GM21447 (cell line): ENCODE measurements around the gene PGPEP1.
A peak's percentile ranks its signal among the peaks of the same experiment; 100 is the strongest.

Source experiments
- ATAC-seq: cut with Tn5 transposase; IDR thresholded peaks from one replicate; pipeline ENCODE4 v1.9.1; 2021; ENCODE audit not compliant: unreplicated experiment

Gene PGPEP1, protein sequence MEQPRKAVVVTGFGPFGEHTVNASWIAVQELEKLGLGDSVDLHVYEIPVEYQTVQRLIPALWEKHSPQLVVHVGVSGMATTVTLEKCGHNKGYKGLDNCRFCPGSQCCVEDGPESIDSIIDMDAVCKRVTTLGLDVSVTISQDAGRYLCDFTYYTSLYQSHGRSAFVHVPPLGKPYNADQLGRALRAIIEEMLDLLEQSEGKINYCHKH

DNA sequence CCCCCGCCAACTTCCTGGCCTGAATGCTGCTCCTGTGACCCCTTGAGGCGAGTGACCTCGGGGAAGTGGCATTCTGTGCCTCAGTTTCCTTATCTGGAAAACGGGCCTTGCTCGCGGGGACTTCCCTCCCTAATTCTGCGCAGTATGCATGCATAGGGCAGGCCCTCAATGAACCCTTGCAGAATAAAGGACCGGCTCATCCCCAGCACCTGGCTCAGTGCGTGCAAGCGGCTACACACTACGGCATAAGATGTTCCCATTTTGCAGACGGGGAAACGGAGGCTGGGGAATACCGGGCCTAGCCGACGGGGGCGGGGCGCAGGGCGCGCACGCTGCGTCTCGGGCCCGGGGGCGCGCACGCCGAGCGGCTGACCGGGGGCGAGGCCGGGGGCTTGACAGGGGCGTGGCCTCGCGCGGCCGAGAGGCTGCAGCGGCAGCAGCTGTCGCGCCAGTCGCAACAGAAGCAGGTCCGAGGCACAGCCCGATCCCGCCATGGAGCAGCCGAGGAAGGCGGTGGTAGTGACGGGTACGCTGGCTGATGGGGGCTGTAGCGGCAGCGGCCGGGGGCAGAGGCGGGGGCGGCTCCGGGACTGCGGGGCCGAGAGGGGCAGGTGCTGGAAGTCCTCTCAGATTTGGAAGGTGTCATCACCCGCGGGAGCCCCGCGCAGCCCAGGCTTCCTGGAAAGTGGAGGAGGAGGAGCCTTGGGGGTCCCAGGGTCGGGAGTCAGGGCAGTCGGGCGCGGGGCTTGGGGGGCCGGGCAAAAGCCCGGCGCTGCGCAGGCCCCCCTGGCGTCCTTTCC is at the start of gene PGPEP1:
Gene PGPEP1, plus strand, starts transcription at position 409 of the 800 bp plus-strand sequence. Its CDS starts 84 bp downstream, at position 493.
- peak; percentile 44 for ATAC-seq

DNA sequence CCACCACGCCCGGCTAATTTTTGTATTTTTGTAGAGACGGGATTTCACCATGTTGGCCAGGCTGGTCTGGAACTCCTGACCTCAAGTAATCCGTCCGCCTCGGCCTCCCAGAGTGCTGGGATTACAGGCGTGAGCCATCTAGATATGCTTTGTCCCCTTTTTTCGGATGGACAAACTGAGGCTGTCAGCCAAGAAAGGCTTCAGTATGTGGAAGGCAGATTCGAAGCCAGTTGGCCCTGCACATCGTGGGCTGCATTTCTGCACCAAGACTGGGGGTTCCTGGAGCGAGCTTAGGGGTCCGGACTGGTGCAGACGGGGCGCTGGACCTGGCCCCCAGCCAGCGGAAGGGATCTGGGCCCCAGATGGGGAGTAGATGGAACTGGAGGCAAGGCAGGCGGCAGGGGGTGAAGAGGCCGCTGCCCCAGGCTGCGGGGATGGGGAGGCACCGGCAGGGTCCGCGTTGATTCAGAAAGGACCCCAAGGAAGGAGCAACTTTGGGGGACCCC is 49.3 kb upstream of the PGPEP1 start:
- ATAC-seq = peak; percentile 6

DNA sequence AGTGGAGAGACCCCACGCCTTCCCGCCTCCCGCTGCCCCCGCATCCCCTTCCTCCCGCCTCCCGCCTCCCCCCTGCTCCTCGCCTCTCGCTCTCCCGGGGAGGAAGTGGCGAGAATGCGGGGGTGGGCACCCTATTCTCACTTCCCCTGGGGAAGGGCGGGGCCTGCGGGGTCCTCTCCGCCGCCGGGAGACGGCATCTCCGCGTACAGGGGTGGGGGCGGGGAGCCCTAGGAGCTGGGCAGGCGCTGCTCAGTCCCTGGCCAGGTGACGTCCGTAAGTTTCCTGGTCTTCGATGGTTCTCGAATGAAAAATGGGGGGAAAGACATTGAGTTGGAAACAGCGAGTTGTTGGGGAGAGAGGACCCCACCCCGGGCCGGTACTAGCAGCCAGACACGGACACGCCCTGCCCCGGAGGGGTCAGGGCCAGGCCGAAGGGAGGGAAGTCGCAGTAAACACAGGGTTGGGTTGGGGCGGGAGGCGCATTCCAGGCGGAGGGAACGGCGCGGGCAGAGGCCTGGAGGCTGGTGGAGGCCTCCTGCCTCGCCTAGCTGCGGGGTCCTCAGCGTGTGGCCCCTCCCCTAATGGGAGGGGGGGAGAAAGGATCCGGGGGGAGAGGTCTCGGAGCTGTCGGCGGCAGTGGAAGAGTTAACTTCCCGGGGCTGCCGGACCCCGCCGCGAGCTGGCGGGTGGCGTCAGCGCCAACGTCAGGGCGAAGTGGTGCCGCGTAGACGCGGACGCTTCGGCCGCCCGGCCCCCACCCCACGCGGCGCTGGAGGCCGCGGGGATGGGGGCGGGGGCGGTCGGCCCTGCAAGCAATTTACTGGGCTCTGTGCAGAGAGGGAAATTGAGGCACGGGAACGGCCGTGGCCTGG is 48.6 kb upstream of the PGPEP1 start:
- ATAC-seq = peak; percentile 49

DNA sequence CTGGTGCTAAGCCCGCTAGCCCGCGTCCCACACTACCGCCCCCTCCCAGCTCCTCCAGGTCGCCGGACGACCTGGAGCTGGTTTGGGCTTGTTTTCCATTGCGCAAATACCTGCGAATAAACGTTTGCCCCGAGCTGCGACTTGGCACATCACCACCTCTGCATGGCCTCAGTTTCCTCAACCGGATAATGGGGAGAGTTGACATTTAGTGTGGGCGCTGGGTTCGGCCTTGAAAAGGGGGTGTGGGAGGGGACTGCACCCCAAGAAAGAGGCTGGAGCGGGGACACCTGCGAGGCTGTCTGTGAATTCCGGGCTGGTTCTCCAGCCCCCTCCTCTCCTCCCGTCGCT is 48.0 kb upstream of the PGPEP1 start:
- ATAC-seq = no peak

DNA sequence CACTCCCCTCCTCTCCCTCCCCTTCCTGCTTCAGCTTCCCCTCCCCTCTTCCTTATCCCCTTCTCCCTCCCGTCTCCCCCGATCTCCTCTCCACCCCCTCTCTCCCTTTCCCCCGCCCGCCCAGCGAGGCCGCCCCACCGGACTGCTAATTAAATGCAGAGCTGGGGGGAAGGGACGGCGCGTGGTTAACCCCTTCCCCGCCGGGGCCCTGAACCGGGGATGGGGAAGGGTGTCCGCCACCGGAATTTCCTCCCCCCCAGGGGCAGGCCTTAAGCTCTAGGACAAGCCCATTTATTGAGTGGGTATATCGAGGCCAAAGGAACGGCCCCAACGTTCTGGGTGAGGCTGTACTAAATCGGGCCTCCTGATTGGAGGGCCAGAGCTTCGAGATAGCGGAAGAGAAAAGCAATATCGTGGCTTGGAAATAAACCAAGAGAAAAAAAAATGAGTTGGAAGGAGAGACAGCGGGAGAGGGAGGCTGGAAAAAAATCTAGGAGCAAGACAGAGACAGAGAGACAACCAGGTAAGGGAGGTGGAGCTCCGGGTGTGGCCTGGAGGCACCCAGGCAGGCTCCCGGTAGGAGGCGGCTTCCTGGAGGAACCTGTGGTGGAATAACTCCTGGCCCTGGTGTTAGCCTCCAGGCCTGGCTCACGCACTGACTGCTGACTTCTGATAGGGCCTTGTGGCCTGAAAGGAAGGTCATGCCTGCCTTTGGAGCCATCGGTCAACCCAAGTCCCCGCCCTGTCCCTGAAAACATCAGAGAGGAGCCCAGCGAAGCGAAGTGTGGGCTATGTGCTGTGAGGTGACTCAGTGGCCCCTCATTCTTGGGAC is 47.4 kb upstream of the PGPEP1 start:
- ATAC-seq = no peak

DNA sequence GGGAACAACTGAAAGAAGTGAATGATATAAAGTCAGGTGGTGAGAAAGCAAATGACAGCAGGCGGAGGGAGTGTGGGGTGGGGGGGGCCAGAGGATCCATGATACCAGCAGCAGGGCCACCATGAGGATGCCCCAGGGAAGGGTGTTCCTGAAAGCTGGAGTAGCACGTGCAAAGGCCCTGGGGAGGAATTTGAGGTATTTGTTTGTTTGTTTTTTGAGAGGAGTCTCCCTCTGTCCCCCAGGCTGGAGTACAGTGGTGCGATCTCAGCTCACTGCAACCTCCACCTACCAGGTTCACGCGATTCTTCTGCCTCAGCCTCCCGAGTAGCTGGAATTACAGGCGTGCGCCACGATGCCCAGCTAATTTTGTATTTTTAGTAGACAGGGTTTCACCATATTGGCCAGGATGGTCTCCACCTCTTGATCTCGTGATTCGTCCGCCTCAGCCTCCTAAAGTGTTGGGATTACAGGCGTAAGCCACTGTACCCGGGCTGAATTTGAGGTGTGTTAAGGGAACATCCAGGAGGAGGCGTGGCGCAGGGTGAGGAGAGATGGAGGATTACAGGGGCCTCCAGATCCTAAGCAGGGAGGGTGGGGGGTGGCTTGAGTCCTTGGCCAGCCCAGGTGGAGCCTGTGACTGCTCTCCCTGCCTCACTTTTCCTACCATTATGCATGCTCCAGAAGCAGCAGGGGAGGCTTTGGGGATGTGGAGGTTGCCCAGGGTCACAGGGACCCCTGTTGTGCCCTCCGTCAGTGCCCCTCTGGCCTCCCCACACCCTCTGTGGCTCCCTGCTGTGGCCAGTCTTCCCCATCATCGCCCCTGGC is 46.5 kb upstream of the PGPEP1 start:
- ATAC-seq = no peak

DNA sequence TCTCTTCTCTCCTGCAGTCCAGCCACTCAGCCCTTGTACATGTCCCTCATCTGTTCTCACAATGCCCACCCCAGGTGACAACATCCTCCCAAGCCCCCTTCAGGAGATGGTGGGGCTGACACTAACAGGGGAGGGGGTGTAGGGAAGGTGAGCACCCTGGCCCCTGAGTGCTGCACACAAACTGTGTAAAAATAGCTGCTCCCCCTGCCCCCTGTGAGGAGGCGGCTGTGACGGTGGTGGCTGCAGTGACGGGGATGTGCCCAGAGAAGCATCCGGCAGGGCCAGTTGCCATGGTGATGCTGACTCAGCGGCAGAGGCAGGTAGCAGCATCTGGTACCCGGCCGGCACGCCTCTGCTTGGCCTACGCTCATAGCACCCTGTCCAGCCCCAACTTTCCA is 45.9 kb upstream of the PGPEP1 start:
- ATAC-seq = no peak

DNA sequence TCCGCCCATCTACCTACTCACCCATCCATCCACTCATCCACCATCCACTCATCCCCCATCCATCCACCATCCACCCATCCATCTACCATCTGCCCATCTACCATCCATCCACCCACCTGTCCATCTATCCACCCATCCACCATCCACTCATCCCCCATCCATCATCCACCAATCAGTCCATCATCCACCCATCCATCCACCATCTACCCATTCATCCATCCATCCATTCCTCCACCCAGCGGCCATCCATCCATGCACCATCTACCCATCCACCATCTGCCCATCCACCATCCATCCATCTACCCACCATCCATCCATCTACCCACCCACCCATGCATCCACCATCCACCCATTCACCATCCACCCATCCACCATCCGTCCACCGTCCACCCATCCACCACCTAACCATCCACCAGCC is 45.4 kb upstream of the PGPEP1 start:
- ATAC-seq = no peak

DNA sequence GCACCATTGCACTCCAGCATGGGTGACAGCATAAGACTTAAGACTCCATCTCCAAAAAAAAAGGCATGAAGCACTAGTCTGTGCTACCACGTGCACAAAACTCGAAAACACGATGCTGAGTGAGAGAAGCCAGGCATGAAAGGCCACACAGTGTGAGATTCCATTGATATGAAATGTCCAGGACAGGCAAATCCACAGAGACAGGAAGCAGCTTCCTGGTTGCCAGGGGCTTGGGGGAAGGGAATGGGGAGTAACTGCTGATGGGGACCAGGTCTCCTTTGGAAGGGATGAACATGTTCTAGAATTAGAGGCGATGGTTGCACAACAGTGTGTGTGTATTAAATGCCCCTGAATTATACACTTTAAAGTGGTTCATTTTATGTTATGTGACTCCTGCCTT is 43.1 kb upstream of the PGPEP1 start:
- no peak for ATAC-seq

DNA sequence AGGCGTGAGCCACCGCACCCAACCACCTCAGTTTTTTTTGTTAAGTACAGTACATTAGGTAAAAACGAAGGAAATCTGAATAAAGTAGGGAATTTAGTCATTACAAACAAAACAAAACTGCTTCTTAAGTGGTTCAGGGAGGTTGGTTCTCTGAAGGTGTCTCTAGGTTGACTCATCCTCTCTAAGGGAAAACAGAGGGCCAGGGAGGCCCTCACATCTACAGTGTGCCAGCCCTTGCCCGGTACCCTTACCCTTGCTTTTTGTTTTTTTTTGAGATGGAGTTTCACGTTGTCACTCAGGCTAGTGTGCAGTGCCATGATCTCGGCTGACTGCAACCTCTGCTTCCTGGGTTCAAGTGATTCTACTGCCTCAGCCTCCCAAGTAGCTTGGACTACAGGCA is 41.8 kb upstream of the PGPEP1 start:
- ATAC-seq = no peak

DNA sequence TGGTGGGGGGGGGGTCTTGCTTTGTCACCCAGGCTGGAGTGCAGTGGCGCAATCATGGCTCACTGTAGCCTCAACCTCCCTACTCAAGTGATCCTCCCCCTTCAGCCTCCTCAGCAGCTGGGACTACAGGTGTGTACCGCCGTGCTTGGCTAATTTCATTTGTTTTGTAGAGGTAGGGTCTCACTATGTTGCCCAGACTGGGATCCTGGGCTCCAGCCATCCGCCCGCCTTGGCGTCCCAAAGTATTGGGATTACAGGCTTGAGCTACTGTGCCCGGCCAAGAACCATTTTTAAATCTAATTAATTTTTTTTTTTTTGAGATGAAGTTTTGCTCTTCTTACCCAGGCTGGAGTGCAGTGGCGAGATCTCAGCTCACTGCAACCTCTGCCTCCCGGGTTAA is 40.7 kb upstream of the PGPEP1 start:
- no peak for ATAC-seq

DNA sequence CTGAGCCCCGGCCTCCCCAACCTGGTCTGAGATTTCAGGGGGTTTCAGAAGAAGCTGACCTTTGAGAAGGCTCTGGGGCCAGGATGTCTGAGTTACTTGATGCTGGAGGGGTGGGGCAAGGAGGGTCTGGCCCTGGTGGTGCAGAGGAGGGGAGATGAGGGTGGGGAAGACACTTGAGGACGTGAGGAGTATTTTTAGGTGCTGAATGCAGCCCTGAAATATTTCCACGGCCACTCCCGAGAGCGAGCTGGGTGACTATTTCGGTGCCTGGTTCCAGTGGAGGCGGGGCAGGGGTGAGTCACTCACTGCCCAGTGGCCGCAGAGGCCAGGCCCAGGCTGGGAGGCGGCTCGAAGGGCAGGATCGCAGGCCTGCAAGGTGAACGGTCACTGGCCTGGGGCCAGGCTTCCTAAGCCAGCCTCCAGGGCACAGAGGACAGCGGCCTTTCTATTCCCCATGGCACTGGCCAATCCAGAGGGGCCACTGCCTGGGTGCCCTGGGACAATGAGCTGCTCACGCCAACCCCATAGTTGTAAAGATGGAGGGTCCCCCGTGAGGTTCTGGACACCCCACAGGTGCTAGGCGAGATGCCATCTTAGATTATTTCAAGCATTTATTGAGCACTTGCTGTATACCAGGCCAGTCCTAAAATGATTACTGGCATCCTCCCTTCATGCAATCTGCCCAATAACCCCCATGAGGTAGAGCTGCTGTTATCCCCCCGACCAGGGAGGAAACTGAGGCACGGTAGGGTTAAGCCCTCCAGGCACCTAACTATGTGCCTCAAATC is 39.3 kb upstream of the PGPEP1 start:
- no peak for ATAC-seq

DNA sequence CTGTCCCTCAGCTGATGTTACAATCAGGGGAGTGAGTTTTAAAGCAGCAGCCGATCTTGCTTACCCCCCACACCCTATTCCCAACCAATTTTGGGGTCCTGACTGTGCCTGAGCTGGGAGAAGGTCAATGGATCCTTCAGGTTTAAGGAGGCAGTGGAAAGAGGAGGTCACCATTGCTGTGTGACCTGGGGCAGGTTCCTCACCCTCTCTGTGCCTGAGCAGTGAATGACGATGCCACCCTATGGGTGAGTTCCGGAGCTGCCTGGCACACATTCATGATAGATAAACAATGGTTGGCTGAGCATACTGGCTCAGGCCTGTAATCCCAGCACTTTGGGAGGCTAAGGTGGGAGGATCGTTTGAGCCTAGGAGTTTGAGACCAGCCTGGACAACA is 38.7 kb upstream of the PGPEP1 start:
- no peak for ATAC-seq

DNA sequence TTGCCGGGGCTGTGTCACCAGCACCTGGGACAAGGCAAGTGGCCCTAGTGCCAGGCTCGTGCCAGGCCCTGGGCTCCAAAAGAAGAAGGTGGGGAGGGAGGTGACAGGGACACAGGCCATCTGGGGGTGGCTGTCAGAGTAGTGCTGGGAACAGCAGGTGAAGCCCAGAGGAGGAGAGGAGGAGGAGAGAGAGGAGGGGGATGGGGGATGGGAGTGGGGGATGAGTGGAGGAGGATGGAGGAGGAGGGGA is 36.3 kb upstream of the PGPEP1 start:
- ATAC-seq = no peak

DNA sequence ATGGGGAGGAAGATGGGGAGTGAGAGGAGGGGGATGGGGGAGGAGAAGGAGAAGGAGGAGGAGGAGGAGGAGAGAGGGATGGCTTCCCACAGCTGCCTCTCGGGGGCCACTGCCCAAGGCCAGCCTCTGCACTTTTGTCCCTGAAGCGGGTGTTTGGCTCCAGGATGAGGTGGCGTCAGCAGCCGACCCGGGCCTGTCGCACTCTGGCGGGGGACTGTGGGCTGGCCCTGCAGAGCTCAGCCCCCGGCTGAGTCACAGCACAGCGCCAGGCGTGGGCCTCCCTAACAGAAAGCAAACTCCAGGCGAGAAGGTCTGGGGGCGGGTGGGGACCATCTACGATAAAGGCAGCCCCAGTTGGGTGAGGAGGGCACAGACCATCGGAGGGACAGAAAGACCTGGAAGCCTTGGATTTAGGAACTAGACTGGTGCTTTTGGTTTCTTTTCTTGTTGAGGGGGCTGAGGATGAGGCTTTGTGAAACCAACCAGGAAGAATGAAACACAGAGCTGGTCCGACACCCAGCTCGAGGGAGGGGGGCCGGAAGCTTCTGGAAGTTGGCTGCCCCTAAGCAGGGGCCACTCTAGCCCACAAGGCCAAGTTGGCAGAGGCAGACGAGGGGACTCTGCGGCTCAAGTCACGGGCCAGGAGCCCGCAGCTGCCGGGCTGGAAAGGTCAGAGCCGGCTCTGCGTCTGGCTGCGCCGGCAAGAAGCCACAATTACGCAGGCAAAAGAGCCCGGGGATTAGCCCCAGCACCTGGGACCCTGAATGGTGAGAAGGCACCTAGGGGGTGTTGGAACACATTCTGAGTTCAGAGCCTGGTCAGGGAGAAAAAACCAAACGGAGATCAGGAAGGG is 35.7 kb upstream of the PGPEP1 start:
- peak; percentile 37 for ATAC-seq

DNA sequence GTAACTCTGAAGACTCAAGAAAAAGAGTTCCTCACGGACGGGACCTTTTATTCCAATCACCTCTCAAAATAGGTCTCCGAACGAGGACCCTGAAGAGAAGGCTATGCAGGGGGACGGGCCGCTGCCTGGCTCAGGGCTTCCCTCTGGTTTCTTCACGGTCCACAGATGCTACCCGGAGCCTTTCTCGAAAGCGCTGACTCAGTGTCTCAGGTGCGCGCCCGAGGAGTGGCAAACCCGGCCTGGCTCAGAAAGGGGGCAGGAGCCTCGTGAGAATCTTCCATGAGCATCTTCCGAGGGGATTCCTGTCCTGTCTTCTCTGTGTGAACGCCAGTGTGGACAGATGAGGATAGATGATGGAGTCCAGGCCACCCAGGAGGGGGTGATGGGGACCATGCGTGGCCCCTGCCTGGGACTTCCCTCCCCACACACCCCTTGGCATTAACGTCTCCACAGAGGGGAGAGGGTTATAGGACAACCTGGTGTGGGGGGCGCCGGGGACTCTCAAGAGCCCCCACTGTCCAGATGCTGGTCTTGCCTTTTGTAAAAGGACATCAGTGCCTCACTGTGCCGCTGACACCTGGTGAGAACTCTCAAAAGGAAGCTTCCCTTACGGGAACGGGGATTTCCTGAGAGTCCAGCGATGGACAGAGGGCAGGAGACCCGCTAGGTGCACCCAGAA is 34.0 kb upstream of the PGPEP1 start:
- ATAC-seq = no peak

DNA sequence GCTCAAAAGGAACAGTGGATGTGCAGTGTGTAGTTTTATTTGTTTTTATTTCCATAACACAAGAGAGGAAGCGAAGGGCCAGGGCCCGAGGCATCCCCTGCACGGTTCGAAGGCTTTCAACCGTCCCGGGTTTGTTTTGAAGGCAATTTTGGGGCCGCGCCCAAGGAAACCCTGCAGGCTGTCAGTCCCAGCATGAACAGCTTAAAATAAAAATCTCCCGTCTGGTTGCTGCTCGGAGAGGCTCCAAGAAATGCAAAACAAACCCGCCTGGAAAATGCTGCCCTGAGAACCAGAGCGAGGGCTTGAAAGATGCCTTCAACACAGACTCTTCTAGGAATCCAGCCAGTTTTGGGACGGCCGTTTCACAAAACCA is 33.5 kb upstream of the PGPEP1 start:
- no peak for ATAC-seq

DNA sequence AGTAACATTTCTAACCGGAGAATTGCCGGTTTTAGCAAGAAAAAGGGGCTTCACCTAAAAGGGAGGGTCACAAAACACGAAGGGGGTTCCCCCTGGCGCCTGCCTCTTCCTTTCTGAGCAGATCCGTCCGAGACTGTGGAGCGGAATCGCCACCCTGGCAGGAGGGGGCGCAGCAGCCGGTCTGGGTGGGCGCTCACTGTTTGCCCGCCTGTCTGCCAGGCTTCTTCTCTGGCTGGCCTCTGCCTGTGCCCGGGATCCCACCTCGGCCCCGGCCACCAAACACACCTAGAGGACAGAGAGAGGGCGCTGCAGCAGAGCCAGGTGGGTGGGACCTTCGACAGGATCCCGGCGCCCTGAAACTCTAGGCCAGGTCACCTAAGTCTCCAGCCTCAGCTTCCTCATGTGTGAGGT is 33.1 kb upstream of the PGPEP1 start:
- no peak for ATAC-seq
